Measurements from ENCODE around the gene SPAAR. TPM values are rescaled to one million over a fixed set of nuclear protein-coding genes. Genes with fewer than 3 reads are reported as not detected.

The SPAAR gene, protein sequence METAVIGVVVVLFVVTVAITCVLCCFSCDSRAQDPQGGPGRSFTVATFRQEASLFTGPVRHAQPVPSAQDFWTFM
- total RNA-seq, result 0.20 and 0.37 TPM in 2 replicates

GRCh38 chr9:35909274-35909673 is at the start of gene SPAAR:
SPAAR (plus strand) TSS chr9:35909490; CDS start chr9:35910464, 974 bp downstream.

DNA sequence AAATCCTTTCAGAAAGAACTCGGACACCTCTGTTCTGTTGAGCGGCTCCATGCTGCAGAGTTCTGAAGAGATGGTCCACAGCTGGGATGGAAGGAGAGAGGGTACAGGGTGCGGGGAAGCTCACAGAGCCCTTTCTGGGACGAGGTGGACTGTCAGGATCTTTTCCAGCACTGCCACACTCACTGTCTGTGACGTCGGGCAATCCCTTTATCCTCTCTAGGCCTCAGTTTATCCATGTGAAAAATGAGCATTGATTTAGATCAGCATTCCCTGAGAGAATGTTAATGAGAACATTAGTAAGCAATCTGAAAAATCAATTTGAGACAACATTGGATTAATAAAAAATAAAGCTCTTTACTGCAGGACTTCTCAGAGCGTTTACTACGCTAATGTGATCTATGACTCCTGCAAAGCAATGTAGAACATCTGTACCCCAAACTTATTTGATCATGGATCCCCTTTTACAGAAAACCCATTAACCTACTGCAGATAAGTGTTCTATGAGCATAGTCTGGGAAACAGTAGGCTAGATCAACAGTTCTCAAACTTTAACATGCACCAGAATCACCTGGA is 38.9 kb upstream of the SPAAR start, which contains the start of gene OR13J1:
TSS of gene OR13J1 (minus strand) at position 51 of the 573 bp plus-strand sequence. CDS start at position 51, 0 bp downstream.

GRCh38 chr9:35905912-35906679 is 3.2 kb upstream of the SPAAR start, which contains the start of gene HRCT1:
HRCT1 (plus strand) TSS chr9:35906202; CDS start chr9:35906288, 86 bp downstream.

DNA sequence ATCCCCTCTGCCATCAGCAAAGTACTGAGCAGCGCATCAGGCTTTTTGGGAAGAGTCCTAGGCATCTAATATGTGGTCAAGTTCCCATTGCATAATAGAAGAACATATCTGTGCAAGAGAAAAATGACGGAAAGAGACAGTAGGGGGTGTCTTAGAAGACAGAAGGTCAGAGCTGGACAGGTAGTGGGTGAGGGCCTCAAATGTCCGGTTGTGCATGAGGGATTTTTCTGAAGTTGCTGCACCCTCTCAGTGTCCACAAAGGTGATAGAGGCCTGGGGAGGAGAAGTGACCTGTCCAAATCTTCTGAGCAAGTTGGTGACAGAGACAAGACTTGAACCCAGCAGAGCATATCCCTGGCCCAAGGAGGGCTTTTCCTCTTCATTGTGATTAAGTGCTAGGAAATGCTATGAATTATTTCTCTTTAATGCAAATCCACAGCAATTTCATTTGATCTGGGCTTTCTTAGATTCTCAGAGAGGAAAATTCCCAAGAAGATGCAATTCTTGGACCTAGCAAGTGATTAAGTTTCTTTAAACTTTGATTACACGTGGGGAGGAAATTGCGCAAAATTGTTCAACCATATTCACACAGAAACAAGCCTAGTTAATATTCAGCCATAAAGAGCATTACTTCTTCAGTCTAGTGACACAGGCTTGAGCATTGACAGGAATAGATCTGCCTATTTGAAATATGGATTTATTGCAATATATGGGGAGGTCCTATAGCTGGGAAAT is 49.0 kb downstream of the SPAAR start, which contains the start of gene OR2S2:
TSS of gene OR2S2 (minus strand) at position 51 of the 734 bp plus-strand sequence. CDS start 56 bp downstream, outside the sequence.

Other genes with a start within 250 kb of the SPAAR start
- 1.5 and 5.5 TPM in 2 replicates for gene ARHGEF39, start 244.3 kb upstream of the SPAAR start, total RNA-seq
- 0.20 and 1.1 TPM in 2 replicates for gene CA9, start 235.6 kb upstream of the SPAAR start, total RNA-seq
- 338 and 431 TPM in 2 replicates for gene TPM2, start 219.6 kb upstream of the SPAAR start, total RNA-seq
- gene TLN1, start 177.3 kb upstream of the SPAAR start, total RNA-seq, result 248 and 253 TPM in 2 replicates
- 36.7 and 39.9 TPM in 2 replicates for gene CREB3, start 176.8 kb upstream of the SPAAR start, total RNA-seq
- gene GBA2, start 160.3 kb upstream of the SPAAR start, total RNA-seq, result 23.1 and 31.1 TPM in 2 replicates
- gene RGP1, start 160.2 kb upstream of the SPAAR start, total RNA-seq, result 9.2 and 14.3 TPM in 2 replicates
- gene MSMP, start 155.2 kb upstream of the SPAAR start, total RNA-seq, result not detected in 2 replicates
- gene NPR2, start 117.9 kb upstream of the SPAAR start, total RNA-seq, result 21.3 and 26.5 TPM in 2 replicates
- gene SPAG8, start 97.2 kb upstream of the SPAAR start, total RNA-seq, result 0.73 and 2.2 TPM in 2 replicates
- gene HINT2, start 94.4 kb upstream of the SPAAR start, total RNA-seq, result 19.4 and 23.9 TPM in 2 replicates
- not detected in 2 replicates for gene FAM221B, start 80.8 kb upstream of the SPAAR start, total RNA-seq
- gene TMEM8B, start 80.3 kb upstream of the SPAAR start, total RNA-seq, result 1.6 and 2.2 TPM in 2 replicates
- gene OR13J1, start 39.1 kb upstream of the SPAAR start, total RNA-seq, result not detected in 2 replicates
- 1.4 and 1.8 TPM in 2 replicates for gene HRCT1, start 3.3 kb upstream of the SPAAR start, total RNA-seq
- gene OR2S2, start 48.7 kb downstream of the SPAAR start, total RNA-seq, result 0.37 TPM in 1 of 2 replicates, not detected in the other
- 32.8 and 45.6 TPM in 2 replicates for gene RECK, start 127.4 kb downstream of the SPAAR start, total RNA-seq
- gene GLIPR2, start 227.2 kb downstream of the SPAAR start, total RNA-seq, result 20.7 and 31.6 TPM in 2 replicates